Mucosa of descending colon (tissue), 3 donors: ENCODE results near the gene DNM3. TPM values are rescaled to one million over a fixed set of nuclear protein-coding genes. Genes with fewer than 3 reads are reported as not detected.

ENCODE experiments used
- ATAC-seq: fragments of 200-7000 bp; cut with Tn5 transposase; one replicate; pipeline ENCODE4 v1.9.1; 2020; ENCODE audit warnings: mild to moderate bottlenecking, moderate library complexity
- DNase-seq, 3 donors: peaks; one replicate each; pipeline ENCODE4 v3.0.0-alpha.2; 2020
- H3K36me3 ChIP-seq: fragments of 200-600 bp; one replicate; pipeline ENCODE4 v1.8.0; 2021; ENCODE audit warnings: low read depth, mild to moderate bottlenecking
- H3K4me1 ChIP-seq: fragments of 200-600 bp; one replicate; pipeline ENCODE4 v1.8.0; 2021; ENCODE audit warnings: low read depth, mild to moderate bottlenecking
- H3K4me3 ChIP-seq: fragments of 200-600 bp; one replicate; pipeline ENCODE4 v1.8.0; 2021; ENCODE audit warnings: mild to moderate bottlenecking
- H3K9me3 ChIP-seq: fragments of 200-600 bp; one replicate; pipeline ENCODE4 v1.8.0; 2021; ENCODE audit warnings: mild to moderate bottlenecking
- CTCF ChIP-seq: fragments of 200-600 bp; IDR thresholded peaks from one replicate; pipeline ENCODE4 v1.8.0; 2022; ENCODE audit warnings: antibody characterized with exemption, mild to moderate bottlenecking
- intact Hi-C, 2 donors: fragments of 100-400 bp; cut with DNase I in 1 of 2; cut with micrococcal nuclease in 1 of 2; formaldehyde crosslinking; loops; one replicate each; pipeline versions ENCODE4 v1.11.0 to v1.11.1; 2022; cut with DNase I, micrococcal nuclease
- total RNA-seq, 3 donors: library from RNA; stranded (reverse); fragmentation: NEBNext Ultra II Directional in 2 of 3; extraction: Animal tissue kit (Norgen Biotek cat#: 25700) in 2 of 3; gene quantifications; one replicate each; pipeline versions ENCODE4 v1.2.1 to v1.2.4, GENCODE V29; 2021 to 2023
- donor health status: DM: no; HTN: no; CAD: no; lungs with moderate emphysema.
- donor health status: DM: no; HTN: no; CAD: no.
- donor health status: DM: no; HTN: yes; CAD: no.

Gene DNM3
- total RNA-seq, 3 donors from 2014 or later = 1.4 to 6.4 (median 2.1) TPM

DNA sequence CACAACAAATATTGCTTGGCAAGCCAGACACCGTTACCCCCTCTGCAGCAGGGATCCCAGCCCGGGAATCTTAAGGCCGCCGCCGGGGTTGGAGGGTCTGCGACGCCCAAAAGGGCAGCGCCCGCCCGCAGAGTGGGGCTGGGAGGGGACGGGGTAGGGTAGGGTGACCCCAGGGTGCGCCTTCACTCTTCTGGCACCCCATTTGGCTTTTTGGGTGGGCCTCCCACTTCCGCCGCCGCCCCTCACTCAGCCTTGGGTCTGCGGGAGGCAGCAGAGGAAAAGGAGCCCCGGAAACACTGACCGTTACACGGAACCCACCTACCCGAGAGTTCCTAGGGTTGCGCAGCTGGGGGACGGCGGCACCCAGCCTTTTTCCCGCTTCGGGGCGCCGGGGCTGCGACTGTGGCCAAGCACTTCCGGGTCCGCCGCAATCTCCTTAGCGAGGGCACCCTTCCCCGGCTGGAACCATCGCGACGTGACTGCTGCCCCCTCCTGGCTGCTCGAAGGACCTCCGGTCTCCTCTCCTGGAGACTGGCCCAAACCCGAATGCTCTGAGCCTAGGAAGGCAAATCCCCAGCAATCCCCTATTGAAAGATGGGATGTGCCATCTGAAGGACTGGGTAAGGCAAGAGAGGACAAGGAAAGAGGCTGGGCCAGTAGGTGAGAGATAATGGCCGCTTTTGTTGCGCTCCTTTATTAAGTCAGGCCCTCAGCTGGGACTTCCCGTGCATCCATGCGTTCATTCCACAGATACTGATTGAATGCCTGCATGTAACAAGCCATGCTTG is 602.6 kb downstream of the DNM3 start, which contains the start of gene PIGC:
Gene PIGC, minus strand, starts transcription at position 404 of the 788 bp plus-strand sequence. CDS start 1,447 bp downstream, outside the sequence.
- peak; percentile 84 for TF ChIP-seq CTCF
- Histone ChIP-seq H3K4me3 (peak within 1 kb of the TSS; percentile 86), H3K4me1 (peaks cover 11% of the 10 kb centered on the region), H3K9me3 (no peaks in the 10 kb centered on the region), H3K36me3 (no peaks in the 10 kb centered on the region)
- ATAC-seq (peak; percentile 100), DNase-seq (peak; percentile 92 to 95 (median 94))
- intact Hi-C loops = no loop called here

DNA sequence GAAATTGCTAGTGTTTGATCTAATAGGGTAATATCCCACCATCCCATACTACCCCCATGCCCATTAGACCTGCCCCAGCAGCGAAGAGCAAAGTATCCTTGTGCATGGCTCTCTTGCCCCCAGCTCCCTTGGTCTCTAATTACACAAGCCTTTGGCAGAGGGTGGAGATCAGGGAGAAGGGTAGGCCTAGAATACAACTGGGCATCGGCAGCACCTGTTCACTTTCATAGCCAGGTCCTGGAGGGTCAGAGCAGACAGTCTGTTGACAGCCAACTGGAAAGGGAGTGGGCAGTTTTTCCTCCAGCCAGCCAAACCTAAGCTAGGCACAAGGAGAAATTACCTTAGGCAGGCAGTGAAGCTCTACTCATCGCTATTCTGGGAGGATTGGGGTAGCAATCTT is 605.2 kb downstream of the DNM3 start:
- DNase-seq (no peak), ATAC-seq (no peak)
- no peaks in the 10 kb centered on the region for H3K9me3 ChIP-seq
- no peak overlapping the region for H3K4me3 ChIP-seq
- TF ChIP-seq CTCF = no peak
- peaks cover 22% of the 10 kb centered on the region for H3K4me1 ChIP-seq
- intact Hi-C loops = no loop called here
- H3K36me3 ChIP-seq = no peaks in the 10 kb centered on the region

GRCh38 chr1:172447641-172448040 is 606.3 kb downstream of the DNM3 start:
- Histone ChIP-seq H3K4me3 (no peak overlapping the region), H3K9me3 (no peaks in the 10 kb centered on the region), H3K4me1 (peaks cover 21% of the 10 kb centered on the region), H3K36me3 (no peaks in the 10 kb centered on the region)
- intact Hi-C loops = no loop called here
- TF ChIP-seq CTCF = no peak
- DNase-seq (no peak), ATAC-seq (no peak)

- no peak for ATAC-seq
- DNase-seq = no peak
- Histone ChIP-seq H3K4me3 (no peak overlapping the region), H3K9me3 (no peaks in the 10 kb centered on the region), H3K36me3 (no peaks in the 10 kb centered on the region), H3K4me1 (peaks cover 13% of the 10 kb centered on the region)
- intact Hi-C loops = no loop called here
- no peak for TF ChIP-seq CTCF
Measured at GRCh38 chr1:172448995-172449584, 607.8 kb downstream of the DNM3 start.

DNA sequence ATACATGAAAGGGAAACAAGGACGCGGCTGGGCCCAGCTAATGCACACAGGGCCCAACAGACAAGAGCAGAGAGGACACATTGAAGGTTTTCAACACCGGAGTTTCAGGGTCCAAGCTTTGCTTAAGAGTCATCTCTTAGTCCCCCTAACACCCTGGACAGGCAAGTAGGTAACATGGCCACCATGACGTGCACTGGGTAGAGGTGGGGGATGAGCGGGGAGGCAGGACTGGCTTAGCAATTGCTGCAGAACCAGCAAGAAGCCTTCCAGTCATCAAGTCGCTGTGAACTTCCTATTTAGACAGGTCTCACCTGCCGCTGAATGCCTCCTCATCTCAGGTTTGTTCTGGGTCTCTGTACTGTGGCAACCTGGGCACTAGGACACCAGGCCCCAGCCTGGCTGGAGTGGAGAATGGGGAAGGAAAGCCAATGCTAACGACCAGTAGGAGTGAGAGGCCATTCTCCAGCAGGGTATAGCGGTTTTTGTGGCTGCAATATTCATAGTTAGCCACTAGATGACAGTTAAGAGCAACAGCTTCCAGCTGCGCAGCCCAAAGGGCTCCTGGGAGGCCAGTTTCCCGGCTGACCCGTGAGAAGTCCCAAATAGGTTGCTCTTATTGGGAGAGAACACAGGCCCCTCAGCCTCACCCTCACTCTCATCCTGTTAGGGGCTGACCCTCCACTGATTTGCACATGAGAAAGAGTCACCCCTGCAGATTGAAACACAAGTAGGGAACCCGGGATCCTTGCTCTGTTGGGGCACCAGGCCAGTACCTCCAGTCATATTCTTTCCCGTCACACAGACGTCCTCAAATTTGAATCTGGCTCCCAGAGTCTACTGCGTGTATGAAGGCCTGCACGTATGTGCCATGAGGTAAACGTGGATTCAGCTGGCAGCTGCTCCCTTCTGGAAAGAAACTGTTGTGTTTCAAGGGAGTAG is 608.6 kb downstream of the DNM3 start:
- ATAC-seq = peak; percentile 88

More for the DNA sequence above, 608.6 kb downstream of the DNM3 start:
- Histone ChIP-seq H3K9me3 (no peaks in the 10 kb centered on the region), H3K36me3 (no peaks in the 10 kb centered on the region), H3K4me3 (no peak overlapping the region), H3K4me1 (peaks cover 11% of the 10 kb centered on the region)
- intact Hi-C loops = loop anchor here (10.0 kb wide), 2 partner anchors 255 to 265 kb away; no protein-coding TSS in a partner anchor
- peak; percentile 55 to 65 (median 56) for DNase-seq
- TF ChIP-seq CTCF = peak; percentile 67
